Psoas muscle (tissue), 8 donors: ENCODE data around the gene DLX1. TPM values are rescaled to one million over a fixed set of nuclear protein-coding genes. Genes with fewer than 3 reads are reported as not detected.

Experiments
- ATAC-seq, 4 donors: fragments of 200-7000 bp; cut with Tn5 transposase; one replicate each; pipeline ENCODE4 v1.9.1; 2020; ENCODE audit warnings: moderate library complexity in 3 of 4, mild to moderate bottlenecking in 2 of 4
- DNase-seq, 2 donors: peaks; one replicate each; pipeline ENCODE4 v3.0.0-alpha.2; 2020
- H3K27ac ChIP-seq: fragments of 200-600 bp; one replicate; pipeline ENCODE4 v1.8.0; 2022
- H3K27me3 ChIP-seq, 3 donors: fragments of 200-600 bp in 1 of 3; one replicate each; pipeline versions ENCODE4 v1.6.1 to v1.8.0; 2013 to 2022; ENCODE audit warnings: low read length in 2 of 3, mild to moderate bottlenecking in 2 of 3, moderate library complexity in 1 of 3; ENCODE audit not compliant: insufficient read depth in 3 of 3
- H3K36me3 ChIP-seq, 2 donors: fragments of 200-600 bp in 1 of 2; one replicate each; pipeline versions ENCODE4 v1.6.1 to v1.8.0; 2013 to 2022; ENCODE audit warnings: low read depth in 1 of 2, mild to moderate bottlenecking in 1 of 2, moderate library complexity in 1 of 2; ENCODE audit not compliant: insufficient read depth in 1 of 2
- H3K4me1 ChIP-seq: fragments of 200-600 bp; one replicate; pipeline ENCODE4 v1.8.0; 2022
- H3K4me3 ChIP-seq: fragments of 200-600 bp; one replicate; pipeline ENCODE4 v1.8.0; 2022; ENCODE audit warnings: mild to moderate bottlenecking
- H3K9me3 ChIP-seq: fragments of 200-600 bp; one replicate; pipeline ENCODE4 v1.8.0; 2022
- WGBS, 3 donors: extraction: QIAGEN DNeasy Blood & Tissue Kit; methylation state at CpG; one replicate each; pipeline versions ENCODE4 v1.1.6 to v1.1.7; 2013; 5-methylcytosine and 5-hydroxymethylcytosine counted together
- intact Hi-C, 2 donors: fragments of 100-400 bp; cut with DNase I; formaldehyde crosslinking; loops; one replicate each; pipeline versions ENCODE4 v1.11.0 to v1.14.2; 2022
- polyA plus RNA-seq, 3 donors: library from polyadenylated mRNA; stranded (reverse); fragments of 200-250 nt; gene quantifications; one replicate each; pipeline ENCODE4 v1.2.3, GENCODE V29; 2013
- total RNA-seq, 4 donors: library from RNA; stranded (reverse); fragmentation: NEBNext Ultra II Directional in 2 of 4; extraction: Animal tissue kit (Norgen Biotek cat#: 25700) in 2 of 4; gene quantifications; one replicate each; pipeline versions ENCODE4 v1.2.1 to v1.2.4, GENCODE V29; 2021 to 2023
- TF ChIP-seq, protein P1 (sequence below): fragments of 200-600 bp; IDR thresholded peaks from one replicate; pipeline ENCODE4 v1.8.0; 2022; ENCODE audit warnings: antibody characterized with exemption
- donor health status: healthy with polysubstance abuse.
- donor health status: DM: no; HTN: no; CAD: no; lungs with moderate emphysema.
- donor health status: Bipolar disorder and iron deficiency.
- donor health status: healthy.
- donor health status: DM: yes; HTN: yes; CAD: no.
- donor health status: DM: no; HTN: no; CAD: no.
- donor health status: DM: no; HTN: no; CAD: no.
- donor health status: DM: yes; HTN: yes; CAD: no.

Gene DLX1
- total and polyA plus RNA-seq, 7 donors, result 0.03 to 0.28 (median 0.15) TPM; not detected in 2

DNA sequence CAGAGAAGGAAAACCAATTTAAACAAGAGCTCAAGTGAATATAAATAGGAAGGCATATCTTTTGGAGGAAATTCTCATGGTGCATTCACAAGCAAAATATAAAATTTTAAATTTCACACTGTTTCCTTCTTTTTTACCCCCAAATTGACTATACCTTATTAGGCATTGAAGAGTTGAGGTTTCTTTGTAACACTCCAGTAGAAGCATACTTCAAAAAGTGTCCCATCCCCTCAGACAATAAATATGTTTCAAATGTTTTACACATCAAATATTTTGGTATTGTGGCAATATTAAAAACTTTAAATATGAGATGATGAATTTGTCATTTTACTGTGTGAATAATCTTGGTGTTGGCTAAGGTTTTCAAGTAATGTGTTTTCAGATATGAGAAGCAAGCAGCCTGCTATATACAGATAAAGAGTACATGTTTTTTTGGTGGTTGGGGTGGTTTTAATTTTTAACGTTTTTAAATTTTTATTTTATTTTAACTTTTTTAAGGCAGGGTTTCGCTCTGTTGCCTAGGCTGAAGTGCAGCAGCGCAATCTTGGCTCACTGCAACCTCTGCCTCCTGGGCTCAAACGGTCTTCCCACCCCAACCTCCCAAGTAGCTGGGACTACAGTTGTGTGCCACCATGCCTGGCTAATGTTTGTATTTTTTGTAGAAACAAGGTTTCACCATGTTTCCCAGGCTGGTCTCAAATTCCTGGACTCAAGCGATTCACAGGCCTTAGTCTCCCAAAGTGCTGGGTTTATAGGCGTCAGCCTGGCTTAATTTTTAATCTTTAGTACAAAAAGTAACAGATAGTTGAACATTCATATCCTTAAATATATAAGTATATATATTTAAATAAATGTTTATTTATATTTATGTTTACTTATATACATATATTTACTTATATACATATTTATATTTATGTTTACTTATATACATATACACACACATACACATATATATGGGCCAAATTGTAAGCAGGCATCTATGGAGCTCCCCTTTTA is 36.5 kb upstream of the DLX1 start:
- Histone ChIP-seq H3K4me3 (no peak overlapping the region), H3K9me3 (no peaks in the 10 kb centered on the region), H3K27ac (no peak overlapping the region), H3K4me1 (no peaks in the 10 kb centered on the region), H3K36me3 (no peaks in the 10 kb centered on the region), H3K27me3 (no peaks in the 10 kb centered on the region)
- TF ChIP-seq, protein P1, sequence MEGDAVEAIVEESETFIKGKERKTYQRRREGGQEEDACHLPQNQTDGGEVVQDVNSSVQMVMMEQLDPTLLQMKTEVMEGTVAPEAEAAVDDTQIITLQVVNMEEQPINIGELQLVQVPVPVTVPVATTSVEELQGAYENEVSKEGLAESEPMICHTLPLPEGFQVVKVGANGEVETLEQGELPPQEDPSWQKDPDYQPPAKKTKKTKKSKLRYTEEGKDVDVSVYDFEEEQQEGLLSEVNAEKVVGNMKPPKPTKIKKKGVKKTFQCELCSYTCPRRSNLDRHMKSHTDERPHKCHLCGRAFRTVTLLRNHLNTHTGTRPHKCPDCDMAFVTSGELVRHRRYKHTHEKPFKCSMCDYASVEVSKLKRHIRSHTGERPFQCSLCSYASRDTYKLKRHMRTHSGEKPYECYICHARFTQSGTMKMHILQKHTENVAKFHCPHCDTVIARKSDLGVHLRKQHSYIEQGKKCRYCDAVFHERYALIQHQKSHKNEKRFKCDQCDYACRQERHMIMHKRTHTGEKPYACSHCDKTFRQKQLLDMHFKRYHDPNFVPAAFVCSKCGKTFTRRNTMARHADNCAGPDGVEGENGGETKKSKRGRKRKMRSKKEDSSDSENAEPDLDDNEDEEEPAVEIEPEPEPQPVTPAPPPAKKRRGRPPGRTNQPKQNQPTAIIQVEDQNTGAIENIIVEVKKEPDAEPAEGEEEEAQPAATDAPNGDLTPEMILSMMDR, result no peak
- DNase-seq (no peak), ATAC-seq (no peak)
- WGBS, 3 donors, result 93 to 95% (median 93%) methylated on average over 6 of the region's 6 CpGs
- intact Hi-C loops, result no loop called here

- TF ChIP-seq, protein P1, result no peak
- no peaks in the 10 kb centered on the region for H3K36me3 ChIP-seq
- no peak for DNase-seq
- no peak overlapping the region for H3K27ac ChIP-seq
- no peak for ATAC-seq
- intact Hi-C loops, result no loop called here
- no peaks in the 10 kb centered on the region for H3K4me1 ChIP-seq
- no peak overlapping the region for H3K4me3 ChIP-seq
- H3K27me3 ChIP-seq, result no peaks in the 10 kb centered on the region
- WGBS, 3 donors, result 94 to 100% (median 98%) methylated on average over 2 of the region's 2 CpGs
- no peaks in the 10 kb centered on the region for H3K9me3 ChIP-seq
These were observed 35.7 kb upstream of the DLX1 start for GRCh38 chr2:172049567-172050120.

- intact Hi-C loops, result no loop called here
- Histone ChIP-seq H3K4me1 (no peaks in the 10 kb centered on the region), H3K27ac (no peak overlapping the region), H3K4me3 (no peak overlapping the region), H3K36me3 (no peaks in the 10 kb centered on the region), H3K9me3 (no peaks in the 10 kb centered on the region), H3K27me3 (no peaks in the 10 kb centered on the region)
- TF ChIP-seq, protein P1, result no peak
- ATAC-seq, result no peak
- WGBS, 3 donors, result 73 to 90% (median 84%) methylated on average over 1 of the region's 1 CpG
- no peak for DNase-seq
These were observed 34.7 kb upstream of the DLX1 start for GRCh38 chr2:172050479-172051125.

- ATAC-seq (no peak), DNase-seq (no peak)
- no peaks in the 10 kb centered on the region for H3K36me3 ChIP-seq
- no peaks in the 10 kb centered on the region for H3K27me3 ChIP-seq
- TF ChIP-seq, protein P1, result no peak
- WGBS, 3 donors, result 40 to 57% (median 49%) methylated on average over 4 of the region's 4 CpGs
- H3K27ac ChIP-seq, result no peak overlapping the region
- no peak overlapping the region for H3K4me3 ChIP-seq
- intact Hi-C loops, result no loop called here
- H3K9me3 ChIP-seq, result no peaks in the 10 kb centered on the region
- H3K4me1 ChIP-seq, result no peaks in the 10 kb centered on the region
These were observed 33.0 kb upstream of the DLX1 start for GRCh38 chr2:172052000-172052983.
